Measurements from ENCODE around the gene MATN4.
"Not testable (repeated sequence)": the region's sequence is repeated elsewhere in the genome, so short reads cannot be mapped to it uniquely, and the experiment has no call there.

DNA sequence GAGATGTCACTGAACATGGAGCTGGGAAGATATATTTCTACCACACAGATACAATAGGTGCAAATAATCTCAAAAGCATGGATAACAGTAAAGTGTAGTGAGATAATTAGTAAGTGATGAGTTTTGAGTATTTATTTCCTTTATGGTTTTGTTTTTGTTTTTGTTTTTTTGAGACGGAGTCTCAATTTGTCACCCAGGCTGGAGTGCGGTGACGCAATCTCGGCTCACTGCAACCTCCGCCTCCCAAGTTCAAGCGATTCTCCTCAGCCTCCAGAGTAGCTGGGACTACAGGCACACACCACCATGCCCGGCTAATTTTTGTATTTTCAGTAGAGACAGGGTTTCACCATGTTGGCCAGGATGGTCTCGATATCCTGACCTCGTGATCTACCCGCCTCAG is 42.7 kb upstream of the MATN4 start:
- TF ChIP-seq, protein P1, sequence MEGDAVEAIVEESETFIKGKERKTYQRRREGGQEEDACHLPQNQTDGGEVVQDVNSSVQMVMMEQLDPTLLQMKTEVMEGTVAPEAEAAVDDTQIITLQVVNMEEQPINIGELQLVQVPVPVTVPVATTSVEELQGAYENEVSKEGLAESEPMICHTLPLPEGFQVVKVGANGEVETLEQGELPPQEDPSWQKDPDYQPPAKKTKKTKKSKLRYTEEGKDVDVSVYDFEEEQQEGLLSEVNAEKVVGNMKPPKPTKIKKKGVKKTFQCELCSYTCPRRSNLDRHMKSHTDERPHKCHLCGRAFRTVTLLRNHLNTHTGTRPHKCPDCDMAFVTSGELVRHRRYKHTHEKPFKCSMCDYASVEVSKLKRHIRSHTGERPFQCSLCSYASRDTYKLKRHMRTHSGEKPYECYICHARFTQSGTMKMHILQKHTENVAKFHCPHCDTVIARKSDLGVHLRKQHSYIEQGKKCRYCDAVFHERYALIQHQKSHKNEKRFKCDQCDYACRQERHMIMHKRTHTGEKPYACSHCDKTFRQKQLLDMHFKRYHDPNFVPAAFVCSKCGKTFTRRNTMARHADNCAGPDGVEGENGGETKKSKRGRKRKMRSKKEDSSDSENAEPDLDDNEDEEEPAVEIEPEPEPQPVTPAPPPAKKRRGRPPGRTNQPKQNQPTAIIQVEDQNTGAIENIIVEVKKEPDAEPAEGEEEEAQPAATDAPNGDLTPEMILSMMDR (IDR thresholded peaks at IDR 0.05): not testable (repeated sequence)
- TF ChIP-seq POLR2A (IDR thresholded peaks at IDR 0.05): not testable (repeated sequence)
